ENCODE data around the gene LRRK1. TPM values are rescaled to one million over a fixed set of nuclear protein-coding genes. Genes with fewer than 3 reads are reported as not detected.

LRRK1 gene
- total and polyA plus RNA-seq, 2 experiments from 2014 or later, result 6.2 to 6.4 TPM

GRCh38 chr15:100929641-100930042 is 10.5 kb downstream of the LRRK1 start:
- Histone ChIP-seq H3K4me1 (ENCODE audit: insufficient read depth) (peaks cover 8% of the 10 kb centered on the region; the same call in 1 of the 2 replicates), H3K4me3 (no peak overlapping the region), H3K9me3 (ENCODE audit: low read depth) (no peaks in the 10 kb centered on the region), H2AFZ (no peak overlapping the region), H3K36me3 (ENCODE audit: low read depth) (peaks cover 6% of the 10 kb centered on the region; the same call in 1 of the 2 replicates), H3K27me3 (replicated peaks; ENCODE audit: insufficient read depth) (no peaks in the 10 kb centered on the region), H3F3A (ENCODE audit: insufficient read depth) (no peaks in the 10 kb centered on the region), H3K9ac (no peak overlapping the region), H3K4me2 (ENCODE audit: unreplicated experiment) (no peak overlapping the region), H4K20me1 (ENCODE audit: insufficient read depth) (no peaks in the 10 kb centered on the region), H3K9me2 (ENCODE audit: insufficient read depth) (no peaks in the 10 kb centered on the region), H3K27ac (no peak overlapping the region), H3K79me2 (ENCODE audit: insufficient read depth) (no peaks in the 10 kb centered on the region)
- WGBS, 2 experiments (ENCODE audit: low coverage in 1 of 2, low lambda C conversion rate in 2 of 2, missing lambda C conversion rate in 2 of 2), result 64 to 70% methylated on average over 6 of the region's 6 CpGs
- no peak for TF ChIP-seq EZH2 (IDR thresholded peaks at IDR 0.05; ENCODE audit: insufficient read depth, poor library complexity, severe bottlenecking)
- TF ChIP-seq EZH2phosphoT487 (IDR thresholded peaks at IDR 0.05; ENCODE audit: insufficient read depth, low read depth), result no peak
- no peak for DNase-seq
- in situ Hi-C loops (cut with MboI), result no loop called here

- H3K36me3 ChIP-seq (ENCODE audit: low read depth), result peaks cover 4% of the 10 kb centered on the region; the same call in 1 of the 2 replicates
- 89 to 92% methylated on average over 4 of the region's 4 CpGs for WGBS, 2 experiments (ENCODE audit: low coverage in 1 of 2, low lambda C conversion rate in 2 of 2, missing lambda C conversion rate in 2 of 2)
- in situ Hi-C loops (cut with MboI), result no loop called here
Observed at GRCh38 chr15:100930306-100930848, 11.2 kb downstream of the LRRK1 start.

GRCh38 chr15:100931143-100931890 is 12.2 kb downstream of the LRRK1 start:
- Histone ChIP-seq H2AFZ (no peak overlapping the region), H3K36me3 (ENCODE audit: low read depth) (no peaks in the 10 kb centered on the region; the same call in 1 of the 2 replicates), H3K9me3 (ENCODE audit: low read depth) (no peaks in the 10 kb centered on the region), H3K27ac (no peak overlapping the region), H3K4me1 (ENCODE audit: insufficient read depth) (peaks cover 8% of the 10 kb centered on the region; the same call in 1 of the 2 replicates), H3K9me2 (ENCODE audit: insufficient read depth) (no peaks in the 10 kb centered on the region), H4K20me1 (ENCODE audit: insufficient read depth) (no peaks in the 10 kb centered on the region), H3K4me2 (ENCODE audit: unreplicated experiment) (no peak overlapping the region), H3K27me3 (replicated peaks; ENCODE audit: insufficient read depth) (no peaks in the 10 kb centered on the region), H3F3A (ENCODE audit: insufficient read depth) (no peaks in the 10 kb centered on the region), H3K9ac (no peak overlapping the region), H3K79me2 (ENCODE audit: insufficient read depth) (no peaks in the 10 kb centered on the region), H3K4me3 (no peak overlapping the region)
- no peak for DNase-seq
- WGBS, 2 experiments (ENCODE audit: low coverage in 1 of 2, low lambda C conversion rate in 2 of 2, missing lambda C conversion rate in 2 of 2), result 91 to 93% methylated on average over 15 of the region's 15 CpGs
- TF ChIP-seq EZH2 (IDR thresholded peaks at IDR 0.05; ENCODE audit: insufficient read depth, poor library complexity, severe bottlenecking) (no peak), EZH2phosphoT487 (IDR thresholded peaks at IDR 0.05; ENCODE audit: insufficient read depth, low read depth) (no peak)
- in situ Hi-C loops (cut with MboI), result no loop called here

More at GRCh38 chr15:100930306-100930848, 11.2 kb downstream of the LRRK1 start:
- no peaks in the 10 kb centered on the region for H3F3A ChIP-seq (ENCODE audit: insufficient read depth)
- H3K79me2 ChIP-seq (ENCODE audit: insufficient read depth), result no peaks in the 10 kb centered on the region
- no peak for DNase-seq
- no peaks in the 10 kb centered on the region for H3K9me2 ChIP-seq (ENCODE audit: insufficient read depth)
- no peak for TF ChIP-seq EZH2 (IDR thresholded peaks at IDR 0.05; ENCODE audit: insufficient read depth, poor library complexity, severe bottlenecking)
- H3K9ac ChIP-seq, result no peak overlapping the region
- H3K27ac ChIP-seq, result no peak overlapping the region
- H3K9me3 ChIP-seq (ENCODE audit: low read depth), result no peaks in the 10 kb centered on the region
- H2AFZ ChIP-seq, result no peak overlapping the region
- no peak overlapping the region for H3K4me2 ChIP-seq (ENCODE audit: unreplicated experiment)
- peaks cover 8% of the 10 kb centered on the region; the same call in 1 of the 2 replicates for H3K4me1 ChIP-seq (ENCODE audit: insufficient read depth)
- H3K4me3 ChIP-seq, result no peak overlapping the region
- no peaks in the 10 kb centered on the region for H3K27me3 ChIP-seq (replicated peaks; ENCODE audit: insufficient read depth)
- no peaks in the 10 kb centered on the region for H4K20me1 ChIP-seq (ENCODE audit: insufficient read depth)

- H2AFZ ChIP-seq, result no peak overlapping the region
- no peak for DNase-seq
- no peak for TF ChIP-seq EZH2 (IDR thresholded peaks at IDR 0.05; ENCODE audit: insufficient read depth, poor library complexity, severe bottlenecking)
- no peaks in the 10 kb centered on the region; the same call in 1 of the 2 replicates for H3K36me3 ChIP-seq (ENCODE audit: low read depth)
- in situ Hi-C loops (cut with MboI), result no loop called here
- no peaks in the 10 kb centered on the region for H3K27me3 ChIP-seq (replicated peaks; ENCODE audit: insufficient read depth)
- no peak overlapping the region for H3K9ac ChIP-seq
- H3K4me1 ChIP-seq (ENCODE audit: insufficient read depth), result peaks cover 8% of the 10 kb centered on the region; the same call in 1 of the 2 replicates
- H3K9me3 ChIP-seq (ENCODE audit: low read depth), result no peaks in the 10 kb centered on the region
- H3K79me2 ChIP-seq (ENCODE audit: insufficient read depth), result no peaks in the 10 kb centered on the region
- H3F3A ChIP-seq (ENCODE audit: insufficient read depth), result no peaks in the 10 kb centered on the region
- H4K20me1 ChIP-seq (ENCODE audit: insufficient read depth), result no peaks in the 10 kb centered on the region
- WGBS, 2 experiments (ENCODE audit: low coverage in 1 of 2, low lambda C conversion rate in 2 of 2, missing lambda C conversion rate in 2 of 2), result 77 to 78% methylated on average over 7 of the region's 7 CpGs
- no peak overlapping the region for H3K4me3 ChIP-seq
- no peak overlapping the region for H3K27ac ChIP-seq
- H3K4me2 ChIP-seq (ENCODE audit: unreplicated experiment), result no peak overlapping the region
- H3K9me2 ChIP-seq (ENCODE audit: insufficient read depth), result no peaks in the 10 kb centered on the region
Observed at GRCh38 chr15:100932676-100933348, 13.7 kb downstream of the LRRK1 start.
